T-cell (primary cell): ENCODE results near the gene SCG5. TPM values are rescaled to one million over a fixed set of nuclear protein-coding genes. Genes with fewer than 3 reads are reported as not detected.

Source experiments
- ATAC-seq, 4 experiments: fragments of 200-7000 bp in 3 of 4; fragments of 150-1000 bp in 1 of 4; cut with Tn5 transposase; replicated peaks in 1 of 4; 1 replicate in 3 of 4; 2 replicates in 1 of 4; pipeline ENCODE4 v1.10.0; 2021; ENCODE audit warnings: moderate library complexity in 3 of 4, mild to moderate bottlenecking in 2 of 4, moderate number of reproducible peaks in 1 of 4
- CTCF ChIA-PET, 2 donors: fragments of 300-600 bp; sonication (Branson Sonifier 250); formaldehyde crosslinking; loops; one replicate each; lab custom pipeline; 2022; ENCODE audit warnings: antibody characterized with exemption in 2 of 2; lab: Charles Lee
- POLR2A ChIA-PET, 2 donors: fragments of 300-600 bp; sonication (Branson Sonifier 250); formaldehyde crosslinking; loops; one replicate each; lab custom pipeline; 2022; ENCODE audit warnings: antibody characterized with exemption in 2 of 2; lab: Charles Lee
- DNase-seq, 35 experiments: peaks; one replicate each; pipeline versions ENCODE4 v3.0.0 to v3.0.0-alpha.2; 2013 to 2023
- H3K27ac ChIP-seq: one replicate; pipeline ENCODE4 v1.5.1; 2013; ENCODE audit warnings: low read length
- H3K27me3 ChIP-seq, 2 experiments: replicated peaks in 1 of 2; 1 replicate in 1 of 2; 2 replicates in 1 of 2; pipeline versions ENCODE4 v1.6.1 to v1.7.0; 2013; ENCODE audit warnings: low read length in 1 of 2, mixed read lengths in 1 of 2; ENCODE audit not compliant: control insufficient read depth in 2 of 2, insufficient read depth in 2 of 2; ENCODE audit errors: extremely low read depth in 1 of 2
- H3K36me3 ChIP-seq, 2 donors: 1 replicate in 1 of 2; 2 replicates in 1 of 2; pipeline versions ENCODE4 v1.6.1 to v1.7.0; 2013; ENCODE audit warnings: low read length in 1 of 2; ENCODE audit not compliant: control insufficient read depth in 2 of 2, insufficient read depth in 1 of 2; ENCODE audit errors: extremely low read depth in 1 of 2
- H3K4me1 ChIP-seq, 2 experiments: 1 replicate in 1 of 2; 2 replicates in 1 of 2; pipeline versions ENCODE4 v1.6.1 to v1.7.0; 2013; ENCODE audit warnings: low read length in 2 of 2, mixed read lengths in 1 of 2; ENCODE audit not compliant: insufficient read depth in 2 of 2, control insufficient read depth in 1 of 2; ENCODE audit errors: extremely low read depth in 1 of 2
- H3K4me3 ChIP-seq, 2 donors: 1 replicate in 1 of 2; 2 replicates in 1 of 2; pipeline versions ENCODE4 v1.5.1 to v1.7.0; 2013; ENCODE audit warnings: mild to moderate bottlenecking in 2 of 2, low read length in 1 of 2, moderate library complexity in 1 of 2; ENCODE audit not compliant: control insufficient read depth in 1 of 2; ENCODE audit errors: extremely low read depth in 1 of 2
- H3K9me3 ChIP-seq: 2 replicates; pipeline ENCODE4 v1.7.0; 2013
- H3K27ac Mint-ChIP-seq, 2 donors: one replicate each; pipeline ENCODE4 v1.8.0; 2020 to 2021; ENCODE audit warnings: mild to moderate bottlenecking in 2 of 2, mixed read lengths in 2 of 2
- H3K27me3 Mint-ChIP-seq, 2 donors: one replicate each; pipeline ENCODE4 v1.8.0; 2021 to 2022; ENCODE audit warnings: mixed read lengths in 2 of 2
- H3K36me3 Mint-ChIP-seq: one replicate; pipeline ENCODE4 v1.8.0; 2021; ENCODE audit warnings: mixed read lengths
- H3K4me1 Mint-ChIP-seq, 3 donors: one replicate each; pipeline ENCODE4 v1.8.0; 2020 to 2022; ENCODE audit warnings: mixed read lengths in 3 of 3, mild to moderate bottlenecking in 1 of 3
- H3K4me3 Mint-ChIP-seq, 3 donors: one replicate each; pipeline ENCODE4 v1.8.0; 2020 to 2022; ENCODE audit warnings: mild to moderate bottlenecking in 3 of 3, mixed read lengths in 3 of 3, moderate library complexity in 3 of 3
- H3K9me3 Mint-ChIP-seq, 3 donors: one replicate each; pipeline ENCODE4 v1.8.0; 2020 to 2022; ENCODE audit warnings: mixed read lengths in 3 of 3
- WGBS: methylation state at CpG from one replicate; pipeline ENCODE4 v1.1.5; 2013; ENCODE audit warnings: missing lambda C conversion rate; ENCODE audit not compliant: insufficient coverage; 5-methylcytosine and 5-hydroxymethylcytosine counted together
- total RNA-seq, 35 experiments: library from RNA in 6 of 35; stranded (reverse) in 6 of 35; fragments of 120-200 nt in 1 of 35; gene quantifications; one replicate each; pipeline versions ENCODE4 v1.2.1 to v1.2.4 and lab custom pipeline; 2013 to 2026

SCG5 gene
- total RNA-seq, 5 donors from 2014 or later (not counting 1 experiment from before 2014, with no cell fraction given), result not detected

GRCh38 chr15:32668942-32669341, 27.4 kb downstream of the SCG5 start:
- CTCF ChIA-PET, result interaction anchor here in 1 of 2 donors (0.9 kb wide), 1 partner anchor 20 kb away, joined by 3 read pairs; no protein-coding TSS in a partner anchor
- Histone ChIP-seq H3K27me3 (no peaks in the 10 kb centered on the region), H3K9me3 (no peaks in the 10 kb centered on the region), H3K4me3 (no peak overlapping the region), H3K36me3 (no peaks in the 10 kb centered on the region), H3K27ac (no peak overlapping the region), H3K4me1 (no peaks in the 10 kb centered on the region)
- DNase-seq, result no peak
- Mint-ChIP-seq H3K4me1 (no peaks in the 10 kb centered on the region), H3K4me3 (no peak overlapping the region), H3K27me3 (no peaks in the 10 kb centered on the region), H3K9me3 (no peaks in the 10 kb centered on the region), H3K27ac (no peak overlapping the region), H3K36me3 (no peaks in the 10 kb centered on the region)
- no peak for ATAC-seq
- 100% methylated on average over 1 of the region's 2 CpGs for WGBS
- POLR2A ChIA-PET, result no interaction called here

GRCh38 chr15:32669896-32670611, 28.5 kb downstream of the SCG5 start:
- WGBS, result 80% methylated on average over 3 of the region's 5 CpGs

GRCh38 chr15:32670623-32671022, 29.1 kb downstream of the SCG5 start:
- H3K36me3 ChIP-seq, result no peaks in the 10 kb centered on the region
- CTCF ChIA-PET, result no interaction called here
- no peak for ATAC-seq
- no peaks in the 10 kb centered on the region for H3K27me3 Mint-ChIP-seq
- H3K4me3 ChIP-seq, result no peak overlapping the region
- H3K27ac Mint-ChIP-seq, result no peak overlapping the region
- no peaks in the 10 kb centered on the region for H3K4me1 ChIP-seq
- H3K27ac ChIP-seq, result no peak overlapping the region
- H3K4me3 Mint-ChIP-seq, result no peak overlapping the region
- H3K9me3 ChIP-seq, result no peaks in the 10 kb centered on the region
- DNase-seq, result no peak
- POLR2A ChIA-PET, result no interaction called here
- no CpG with 5 or more reads among the region's 3 CpGs for WGBS
- no peaks in the 10 kb centered on the region for H3K27me3 ChIP-seq
- H3K9me3 Mint-ChIP-seq, result no peaks in the 10 kb centered on the region
- no peaks in the 10 kb centered on the region for H3K4me1 Mint-ChIP-seq
- H3K36me3 Mint-ChIP-seq, result no peaks in the 10 kb centered on the region

More at GRCh38 chr15:32669896-32670611, 28.5 kb downstream of the SCG5 start:
- H3K9me3 Mint-ChIP-seq, result no peaks in the 10 kb centered on the region
- CTCF ChIA-PET, result interaction anchor here in 1 of 2 donors (0.9 kb wide), 1 partner anchor 21 kb away, joined by 3 read pairs; no protein-coding TSS in a partner anchor
- no peak overlapping the region for H3K27ac Mint-ChIP-seq
- no peaks in the 10 kb centered on the region for H3K27me3 ChIP-seq
- H3K27ac ChIP-seq, result no peak overlapping the region
- no peak for DNase-seq
- H3K4me1 Mint-ChIP-seq, result no peaks in the 10 kb centered on the region
- no peak overlapping the region for H3K4me3 ChIP-seq
- no peak overlapping the region for H3K4me3 Mint-ChIP-seq
- H3K9me3 ChIP-seq, result no peaks in the 10 kb centered on the region
- no peaks in the 10 kb centered on the region for H3K36me3 Mint-ChIP-seq
- ATAC-seq, result no peak
- H3K36me3 ChIP-seq, result no peaks in the 10 kb centered on the region
- POLR2A ChIA-PET, result interaction anchor here in 1 of 2 donors (0.6 kb wide), 1 partner anchor 53 kb away, joined by 4 read pairs; no protein-coding TSS in a partner anchor
- H3K27me3 Mint-ChIP-seq, result no peaks in the 10 kb centered on the region
- H3K4me1 ChIP-seq, result no peaks in the 10 kb centered on the region

GRCh38 chr15:32671339-32672325, 30.1 kb downstream of the SCG5 start:
- no peaks in the 10 kb centered on the region for H3K4me1 ChIP-seq
- ChIA-PET POLR2A (no interaction called here), CTCF (no interaction called here)
- DNase-seq (no peak), ATAC-seq (no peak)
- H3K36me3 ChIP-seq, result no peaks in the 10 kb centered on the region
- no peaks in the 10 kb centered on the region for H3K36me3 Mint-ChIP-seq
- no peaks in the 10 kb centered on the region for H3K4me1 Mint-ChIP-seq
- no peak overlapping the region for H3K4me3 ChIP-seq
- no peaks in the 10 kb centered on the region for H3K9me3 ChIP-seq
- H3K27ac ChIP-seq, result no peak overlapping the region
- H3K27me3 ChIP-seq, result no peaks in the 10 kb centered on the region
- H3K9me3 Mint-ChIP-seq, result no peaks in the 10 kb centered on the region
- no peak overlapping the region for H3K4me3 Mint-ChIP-seq
- H3K27me3 Mint-ChIP-seq, result no peaks in the 10 kb centered on the region
- 89% methylated on average over 27 of the region's 29 CpGs for WGBS
- no peak overlapping the region for H3K27ac Mint-ChIP-seq

- POLR2A ChIA-PET, result no interaction called here
- WGBS, result no CpG with 5 or more reads among the region's 2 CpGs
- H3K4me3 Mint-ChIP-seq, result no peak overlapping the region
- no peak overlapping the region for H3K4me3 ChIP-seq
- no peaks in the 10 kb centered on the region for H3K27me3 ChIP-seq
- H3K4me1 ChIP-seq, result no peaks in the 10 kb centered on the region
- H3K9me3 ChIP-seq, result no peaks in the 10 kb centered on the region
- H3K36me3 Mint-ChIP-seq, result no peaks in the 10 kb centered on the region
- H3K36me3 ChIP-seq, result no peaks in the 10 kb centered on the region
- no peak for ATAC-seq
- no peaks in the 10 kb centered on the region for H3K9me3 Mint-ChIP-seq
- H3K27ac Mint-ChIP-seq, result no peak overlapping the region
- DNase-seq, result no peak
- CTCF ChIA-PET, result interaction anchor here in 1 of 2 donors (1.3 kb wide), 1 partner anchor 9 kb away, joined by 3 read pairs; no protein-coding TSS in a partner anchor
- no peaks in the 10 kb centered on the region for H3K27me3 Mint-ChIP-seq
- H3K4me1 Mint-ChIP-seq, result no peaks in the 10 kb centered on the region
- H3K27ac ChIP-seq, result no peak overlapping the region
These were observed 33.2 kb downstream of the SCG5 start for GRCh38 chr15:32674681-32675080.

- H3K27me3 ChIP-seq, result no peaks in the 10 kb centered on the region
- H3K4me3 ChIP-seq, result no peak overlapping the region
- no peak overlapping the region for H3K27ac ChIP-seq
- CTCF ChIA-PET, result interaction anchor here (0.6 to 1.3 kb wide), 2 partner anchors 10 to 1059 kb away, joined by 3 to 6 read pairs; no protein-coding TSS in a partner anchor
- Mint-ChIP-seq H3K36me3 (no peaks in the 10 kb centered on the region), H3K27me3 (no peaks in the 10 kb centered on the region), H3K4me1 (no peaks in the 10 kb centered on the region), H3K27ac (no peak overlapping the region), H3K4me3 (no peak overlapping the region), H3K9me3 (no peaks in the 10 kb centered on the region)
- POLR2A ChIA-PET, result no interaction called here
- ATAC-seq (no peak), DNase-seq (no peak)
- no peaks in the 10 kb centered on the region for H3K36me3 ChIP-seq
- no peaks in the 10 kb centered on the region for H3K9me3 ChIP-seq
- H3K4me1 ChIP-seq, result no peaks in the 10 kb centered on the region
- 30% methylated on average over 2 of the region's 6 CpGs for WGBS
These were observed 34.0 kb downstream of the SCG5 start for GRCh38 chr15:32675466-32675865.
